Kidney epithelial cell (primary cell): ENCODE data around the gene TAS2R4. TPM values are rescaled to one million over a fixed set of nuclear protein-coding genes. Genes with fewer than 3 reads are reported as not detected.
"Not testable (repeated sequence)": the region's sequence is repeated elsewhere in the genome, so short reads cannot be mapped to it uniquely, and the experiment has no call there.

Source experiments
- DNase-seq: peaks from one replicate; pipeline ENCODE4 v3.0.0-alpha.2; 2010; ENCODE audit warnings: low read depth
- H3K27me3 ChIP-seq: 2 replicates; pipeline ENCODE4 v1.6.0; 2011; ENCODE audit warnings: low read length; ENCODE audit not compliant: control insufficient read depth, insufficient read depth
- H3K36me3 ChIP-seq: 2 replicates; pipeline ENCODE4 v1.5.1; 2011; ENCODE audit warnings: low read length; ENCODE audit not compliant: control insufficient read depth, insufficient read depth
- H3K4me3 ChIP-seq: 2 replicates; pipeline ENCODE4 v1.5.1; 2011; ENCODE audit warnings: low read depth, mild to moderate bottlenecking, control low read depth, low read length
- total RNA-seq: library from RNA; depleted of rRNA; stranded (reverse); fragments of >200 nt; gene quantifications from 2 replicates; pipeline ENCODE4 v1.2.3, GENCODE V29; 2015
- TF ChIP-seq, protein P1 (sequence below): IDR thresholded peaks from 2 replicates; pipeline ENCODE4 v1.5.1; 2011; ENCODE audit warnings: mild to moderate bottlenecking, moderate library complexity, low read length, control low read depth, inconsistent platforms; ENCODE audit not compliant: insufficient read depth, poor library complexity, severe bottlenecking

The TAS2R4 gene
- total RNA-seq, 1 donor from 2014 or later = 0.08 TPM

DNA sequence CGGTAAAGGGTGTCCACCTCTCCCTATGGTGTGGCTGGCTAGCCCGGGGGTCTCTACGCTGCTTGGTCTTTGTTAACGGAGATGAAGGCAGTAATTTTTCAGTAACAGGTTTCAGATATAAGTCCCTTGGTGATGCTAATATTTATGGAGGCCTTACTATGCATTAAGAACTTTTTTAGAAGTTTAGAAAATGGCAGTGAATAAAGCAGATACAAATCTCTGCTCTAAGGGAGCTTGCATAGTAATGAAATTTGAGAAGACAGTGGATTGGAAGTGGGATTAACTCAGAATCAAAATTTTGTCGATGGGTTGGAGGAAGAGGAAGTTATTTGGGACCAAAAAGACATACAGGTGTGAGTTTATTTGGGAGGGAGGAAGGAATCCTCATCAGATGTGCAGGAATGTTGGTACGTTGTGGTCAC is 37.9 kb upstream of the TAS2R4 start:
- H3K27me3 ChIP-seq = no peaks in the 10 kb centered on the region
- TF ChIP-seq, protein P1, sequence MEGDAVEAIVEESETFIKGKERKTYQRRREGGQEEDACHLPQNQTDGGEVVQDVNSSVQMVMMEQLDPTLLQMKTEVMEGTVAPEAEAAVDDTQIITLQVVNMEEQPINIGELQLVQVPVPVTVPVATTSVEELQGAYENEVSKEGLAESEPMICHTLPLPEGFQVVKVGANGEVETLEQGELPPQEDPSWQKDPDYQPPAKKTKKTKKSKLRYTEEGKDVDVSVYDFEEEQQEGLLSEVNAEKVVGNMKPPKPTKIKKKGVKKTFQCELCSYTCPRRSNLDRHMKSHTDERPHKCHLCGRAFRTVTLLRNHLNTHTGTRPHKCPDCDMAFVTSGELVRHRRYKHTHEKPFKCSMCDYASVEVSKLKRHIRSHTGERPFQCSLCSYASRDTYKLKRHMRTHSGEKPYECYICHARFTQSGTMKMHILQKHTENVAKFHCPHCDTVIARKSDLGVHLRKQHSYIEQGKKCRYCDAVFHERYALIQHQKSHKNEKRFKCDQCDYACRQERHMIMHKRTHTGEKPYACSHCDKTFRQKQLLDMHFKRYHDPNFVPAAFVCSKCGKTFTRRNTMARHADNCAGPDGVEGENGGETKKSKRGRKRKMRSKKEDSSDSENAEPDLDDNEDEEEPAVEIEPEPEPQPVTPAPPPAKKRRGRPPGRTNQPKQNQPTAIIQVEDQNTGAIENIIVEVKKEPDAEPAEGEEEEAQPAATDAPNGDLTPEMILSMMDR = no peak
- no peak for DNase-seq
- peaks cover 4% of the 10 kb centered on the region for H3K36me3 ChIP-seq
- H3K4me3 ChIP-seq = peak overlapping the region; percentile 56

DNA sequence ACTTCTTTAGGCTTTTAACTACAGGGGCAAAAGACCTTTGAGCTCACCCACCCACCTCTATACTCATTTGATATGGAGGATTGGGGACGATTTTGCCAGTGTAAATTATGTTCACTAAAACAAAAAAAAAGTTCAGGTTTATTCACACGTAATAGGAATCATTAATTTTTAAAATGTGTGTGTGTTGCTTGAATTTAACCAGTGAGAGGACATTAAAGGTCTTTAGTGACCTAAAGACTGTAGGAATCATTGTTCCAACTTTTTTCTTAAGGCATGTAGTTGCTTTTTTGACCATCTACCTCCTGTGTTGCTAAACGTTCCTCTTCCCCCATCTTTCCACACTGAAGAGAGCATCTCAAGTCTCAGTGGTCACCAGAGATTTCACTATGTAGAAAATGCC is 37.2 kb upstream of the TAS2R4 start:
- DNase-seq = no peak
- Histone ChIP-seq H3K4me3 (peak overlapping the region; percentile 56), H3K36me3 (peaks cover 4% of the 10 kb centered on the region), H3K27me3 (no peaks in the 10 kb centered on the region)
- TF ChIP-seq, protein P1 = no peak

DNA sequence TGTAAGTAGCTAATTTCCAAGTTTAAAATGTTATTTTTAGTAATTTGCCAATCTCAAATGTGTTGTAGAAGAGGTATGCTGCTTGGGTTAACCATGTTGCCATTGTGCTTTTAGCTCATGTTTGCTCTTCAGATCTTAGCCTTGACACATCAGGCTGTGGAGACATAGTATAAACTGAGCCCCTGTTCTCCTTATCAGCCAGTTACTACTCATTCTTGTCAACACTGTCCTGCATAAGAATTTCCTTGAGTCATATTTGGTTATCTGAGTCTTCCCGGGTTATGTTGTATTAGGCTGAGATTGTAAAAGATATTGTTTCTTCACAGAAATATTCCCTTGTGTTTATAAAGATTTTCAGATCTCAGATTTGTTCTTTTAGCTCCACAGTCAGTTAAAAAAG is 34.2 kb upstream of the TAS2R4 start:
- DNase-seq = no peak
- Histone ChIP-seq H3K27me3 (no peaks in the 10 kb centered on the region), H3K4me3 (no peak overlapping the region), H3K36me3 (peaks cover 4% of the 10 kb centered on the region)
- TF ChIP-seq, protein P1 = no peak

DNA sequence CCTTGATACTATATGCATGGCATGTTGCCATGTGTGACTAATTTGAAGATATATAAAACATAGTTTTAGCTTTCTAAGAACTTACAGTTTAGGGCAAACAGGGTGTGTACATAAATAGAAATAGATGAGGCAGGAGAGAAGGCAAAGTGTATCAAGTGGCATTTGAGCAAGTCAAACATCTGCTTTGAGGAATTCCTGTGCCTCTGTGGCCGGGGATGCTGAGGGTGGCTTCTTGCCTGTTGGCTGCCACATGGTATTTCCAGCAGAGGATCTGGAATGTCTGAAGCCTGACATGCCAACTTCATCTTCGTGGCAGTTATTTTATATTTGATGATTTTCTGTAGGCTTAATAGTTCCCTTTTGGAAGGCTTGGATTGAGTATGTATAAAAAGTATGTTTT is 32.3 kb upstream of the TAS2R4 start:
- TF ChIP-seq, protein P1 = no peak
- Histone ChIP-seq H3K4me3 (no peak overlapping the region), H3K36me3 (peaks cover 4% of the 10 kb centered on the region), H3K27me3 (no peaks in the 10 kb centered on the region)
- no peak for DNase-seq

DNA sequence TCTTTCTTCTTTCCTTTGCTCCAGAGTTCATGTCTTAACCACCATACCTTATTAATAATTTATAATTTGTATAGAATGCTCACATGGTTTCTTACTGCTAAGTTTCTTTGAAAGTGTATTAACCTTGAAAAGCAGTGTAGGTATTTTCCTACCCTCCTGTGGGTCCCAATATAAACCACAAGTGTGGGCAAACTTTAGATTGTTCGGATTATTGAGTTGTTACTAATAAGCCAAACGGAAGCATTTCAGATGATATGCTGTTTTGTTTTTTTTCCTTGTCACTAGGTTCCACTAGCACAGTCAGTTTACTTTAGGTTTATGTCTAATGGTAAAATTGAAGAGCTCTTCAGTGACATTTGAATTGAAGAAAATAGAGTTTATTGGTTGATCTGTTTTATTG is 28.1 kb upstream of the TAS2R4 start:
- no peak for DNase-seq
- H3K4me3 ChIP-seq = no peak overlapping the region
- no peaks in the 10 kb centered on the region for H3K27me3 ChIP-seq
- TF ChIP-seq, protein P1 = no peak
- H3K36me3 ChIP-seq = peaks cover 2% of the 10 kb centered on the region

DNA sequence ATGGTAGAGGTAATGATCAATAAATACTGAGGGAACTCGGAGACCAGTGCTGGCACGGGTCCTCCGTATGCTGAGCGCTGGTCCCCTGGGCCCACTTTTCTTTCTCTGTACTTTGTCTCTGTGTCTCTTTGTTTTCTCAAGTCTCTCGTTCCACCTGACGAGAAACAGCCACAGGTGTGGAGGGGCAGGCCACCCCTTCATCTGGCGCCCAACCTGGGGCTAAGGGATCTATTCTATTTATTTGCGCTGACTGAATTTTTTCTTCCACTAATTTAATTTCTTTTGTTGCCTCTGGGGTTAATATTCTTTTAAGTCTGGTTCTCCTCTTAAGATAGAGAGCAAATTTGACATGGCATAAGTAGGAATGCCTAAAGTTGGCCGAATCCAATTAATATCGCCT is 24.6 kb upstream of the TAS2R4 start:
- not testable (repeated sequence) for H3K4me3 ChIP-seq, DNase-seq, H3K27me3 ChIP-seq, H3K36me3 ChIP-seq
